K562 (cell line): ENCODE measurements around the gene PLEKHH2. TPM values are rescaled to one million over a fixed set of nuclear protein-coding genes. Genes with fewer than 3 reads are reported as not detected.
A peak's percentile ranks its signal among the peaks of the same experiment; 100 is the strongest.

Experiments used
- ATF6 ChIP-seq: sonication (generic); formaldehyde crosslinking; IDR thresholded peaks from 2 replicates; pipeline ENCODE4 v1.4.0; 2020; ENCODE audit warnings: mild to moderate bottlenecking, missing genetic modification reagents
- CLOCK ChIP-seq: fragments of 250-450 bp; sonication (Bioruptor Pico); IDR thresholded peaks from 2 replicates; pipeline ENCODE4 v1.4.0; 2020; ENCODE audit warnings: mild to moderate bottlenecking, moderate library complexity, borderline replicate concordance
- FOXK2 ChIP-seq, 2 experiments: fragments of 450-650 bp; IDR thresholded peaks in 1 of 2; conservative IDR thresholded peaks in 1 of 2; 2 replicates each; pipeline ENCODE4 v1.6.1; 2016; ENCODE audit warnings: low read depth in 2 of 2, mild to moderate bottlenecking in 1 of 2
- HDAC2 ChIP-seq: fragments of 450-650 bp; IDR thresholded peaks from 2 replicates; pipeline ENCODE4 v1.6.1; 2016; ENCODE audit warnings: mild to moderate bottlenecking
- HINFP ChIP-seq: fragments of 450-650 bp; conservative IDR thresholded peaks from 2 replicates; pipeline ENCODE4 v1.6.1; 2016; ENCODE audit warnings: missing genetic modification characterization, low read depth, mild to moderate bottlenecking, control low read depth, missing compliant biosample characterization
- MAFK ChIP-seq: IDR thresholded peaks from 2 replicates; pipeline ENCODE4 v1.6.1; 2011; ENCODE audit warnings: low read length, improper control_type of control experiment
- MEF2D ChIP-seq: conservative IDR thresholded peaks from 2 replicates; pipeline ENCODE4 v1.6.1; 2016; ENCODE audit warnings: low read depth, missing genetic modification characterization, missing compliant biosample characterization
- POLR2AphosphoS5 ChIP-seq: IDR thresholded peaks from 2 replicates; pipeline ENCODE4 v1.6.1; 2011; ENCODE audit warnings: mild to moderate bottlenecking, low read depth, low read length, moderate library complexity; ENCODE audit not compliant: control insufficient read depth, insufficient read depth
- POLR2H ChIP-seq: IDR thresholded peaks from 2 replicates; pipeline ENCODE4 v1.6.1; 2016; ENCODE audit warnings: missing genetic modification characterization, low read depth, mild to moderate bottlenecking, control low read depth, missing compliant biosample characterization, moderate library complexity
- SIX5 ChIP-seq, 2 experiments: IDR thresholded peaks; 2 replicates each; pipeline ENCODE4 v1.6.1; 2011; ENCODE audit warnings: low read length in 2 of 2, borderline replicate concordance in 1 of 2, low read depth in 1 of 2, mild to moderate bottlenecking in 1 of 2, moderate library complexity in 1 of 2; ENCODE audit not compliant: insufficient read depth in 1 of 2
- TCF3 ChIP-seq: sonication (generic); formaldehyde crosslinking; IDR thresholded peaks from 2 replicates; pipeline ENCODE4 v1.4.0; 2020; ENCODE audit warnings: mild to moderate bottlenecking, missing genetic modification reagents
- TFAP4 ChIP-seq: sonication (generic); formaldehyde crosslinking; IDR thresholded peaks from 2 replicates; pipeline ENCODE4 v1.8.0; 2022; ENCODE audit warnings: missing genetic modification reagents, mild to moderate bottlenecking, moderate library complexity, borderline replicate concordance
- ZBTB11 ChIP-seq, 3 experiments: fragments of 200-800 bp in 1 of 3; fragments of 250-450 bp in 1 of 3; fragments of 450-650 bp in 1 of 3; sonication (Bioruptor Pico) in 1 of 3; sonication (Bioruptor generic) in 1 of 3; formaldehyde crosslinking in 1 of 3; IDR thresholded peaks; 2 replicates each; pipeline versions ENCODE4 v1.6.1 to v1.8.0; 2016 to 2022; ENCODE audit warnings: mild to moderate bottlenecking in 2 of 3, missing genetic modification characterization in 2 of 3, missing compliant biosample characterization in 1 of 3, moderate library complexity in 1 of 3
- polyA plus RNA-seq, 8 experiments: library from polyadenylated mRNA; depleted of rRNA in 4 of 8; stranded (reverse) in 5 of 8; unstranded in 3 of 8; fragments of >200 nt; fragmentation: Nextera tagmentation in 2 of 8; fragmentation: Illumina TruSeq in 1 of 8; extraction: Ambion mirVana in 2 of 8; extraction: Trizol in 1 of 8; gene quantifications; 2 replicates each; pipeline versions ENCODE4 v1.2.1 to v1.2.3, GENCODE V29; 2011 to 2014; ENCODE audit warnings: inconsistent platforms in 1 of 8, missing spikeins in 1 of 8
- total RNA-seq, 7 experiments: library from RNA; depleted of rRNA in 6 of 7; stranded (reverse); fragments of >200 nt in 6 of 7; fragmentation: Illumina TruSeq in 2 of 7; extraction: Trizol in 2 of 7; gene quantifications; 2 replicates each; pipeline versions ENCODE4 v1.2.1 to v1.2.3, GENCODE V29; 2011 to 2021; ENCODE audit warnings: low replicate concordance in 1 of 7

PLEKHH2 gene
- total and polyA plus RNA-seq, 9 of the 15 experiments (the other 6 are each of a cell fraction or from before 2014, with no cell fraction given): 0.77 to 13.5 (median 2.7) TPM

- TF ChIP-seq TFAP4 (CRISPR knock-in tag): peak; percentile 90; the same call in 1 of the 2 replicates
- peak; percentile 19 to 20; a peak in 1 of 4 replicates for TF ChIP-seq SIX5 (IDR thresholded peaks at IDR 0.05; ENCODE audit: borderline replicate concordance in 1 of 2, insufficient read depth in 1 of 2, low read depth in 1 of 2, low read length in 2 of 2)
- TF ChIP-seq MAFK: no peak
- TF ChIP-seq MEF2D: no peak
- no peak; the same call in none of the 2 replicates for TF ChIP-seq HDAC2
- no peak for TF ChIP-seq HINFP (tag)
- peak; percentile 82; the same call in 1 of the 2 replicates for TF ChIP-seq ATF6 (CRISPR knock-in tag)
- peak in 1 of 3 experiments; percentile 66; a peak in 2 of 6 replicates for TF ChIP-seq ZBTB11 (CRISPR knock-in tag; IDR thresholded peaks at IDR 0.05)
- peak; percentile 65 to 66; a peak in 2 of 4 replicates for TF ChIP-seq FOXK2 (conservative IDR thresholded peaks at IDR 0.05 in 1 of 2, IDR thresholded peaks at IDR 0.05 in 1 of 2; ENCODE audit: low read depth in 2 of 2)
- no peak for TF ChIP-seq TCF3 (CRISPR knock-in tag)
- no peak for TF ChIP-seq CLOCK (CRISPR knock-in tag)
- peak; percentile 98 for TF ChIP-seq POLR2AphosphoS5
- TF ChIP-seq POLR2H: peak; percentile 97
These were observed 41.3 kb upstream of the PLEKHH2 start, which contains the start of gene THADA (continued) for GRCh38 chr2:43595603-43596412.
